NCI-H774 (cell line): ENCODE data around the gene LCTL.
A peak's percentile ranks its signal among the peaks of the same experiment; 100 is the strongest.
"Not testable (repeated sequence)": the region's sequence is repeated elsewhere in the genome, so short reads cannot be mapped to it uniquely, and the experiment has no call there.

ENCODE experiments used
- DNase-seq: peaks from one replicate; lab custom pipeline; 2025; lab: John Stamatoyannopoulos, UW

LCTL gene

DNA sequence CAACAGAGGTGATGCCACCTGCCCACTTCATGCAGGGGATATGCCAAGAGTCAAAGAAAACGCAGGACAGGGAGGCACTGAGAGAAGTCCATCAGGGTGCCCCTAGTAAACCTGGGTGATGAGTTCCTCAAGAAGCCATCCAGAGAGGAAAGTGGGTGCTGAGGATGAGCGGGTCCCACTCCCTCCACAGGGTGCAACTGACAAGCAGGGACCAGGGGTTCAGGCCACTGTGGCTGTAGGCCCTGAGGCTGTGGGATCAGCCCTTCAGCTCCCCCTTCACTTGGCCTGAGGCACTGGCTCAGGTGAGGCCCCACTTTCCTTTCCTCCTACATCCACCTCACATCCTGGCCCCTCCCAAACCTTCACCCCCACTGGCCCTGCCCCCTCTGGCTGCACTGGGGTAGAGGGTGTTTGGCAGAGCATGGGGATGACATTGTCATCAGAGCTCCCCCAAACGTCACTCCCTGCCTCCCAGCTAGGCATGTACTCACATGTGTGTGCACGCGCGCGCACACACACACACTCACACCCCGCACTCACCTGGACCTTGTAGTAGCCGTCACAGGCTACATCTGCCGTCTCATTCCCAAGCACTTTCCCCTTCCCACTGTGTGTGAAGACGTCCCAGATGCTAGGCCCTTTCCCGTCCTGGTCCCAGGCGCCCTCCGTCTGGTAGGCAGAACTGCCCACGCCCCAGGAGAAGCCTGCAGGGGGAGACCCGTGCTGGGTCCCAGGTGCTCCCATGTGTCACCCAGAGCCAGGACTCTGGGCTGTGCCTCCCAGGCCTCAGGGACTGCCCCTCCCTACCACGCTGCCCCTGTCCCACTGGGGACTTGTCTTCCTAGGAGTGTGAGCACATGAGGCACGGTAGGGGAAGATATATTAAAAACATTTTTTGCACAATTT lies 1.4 kb downstream of the LCTL start:
- no peak for DNase-seq

DNA sequence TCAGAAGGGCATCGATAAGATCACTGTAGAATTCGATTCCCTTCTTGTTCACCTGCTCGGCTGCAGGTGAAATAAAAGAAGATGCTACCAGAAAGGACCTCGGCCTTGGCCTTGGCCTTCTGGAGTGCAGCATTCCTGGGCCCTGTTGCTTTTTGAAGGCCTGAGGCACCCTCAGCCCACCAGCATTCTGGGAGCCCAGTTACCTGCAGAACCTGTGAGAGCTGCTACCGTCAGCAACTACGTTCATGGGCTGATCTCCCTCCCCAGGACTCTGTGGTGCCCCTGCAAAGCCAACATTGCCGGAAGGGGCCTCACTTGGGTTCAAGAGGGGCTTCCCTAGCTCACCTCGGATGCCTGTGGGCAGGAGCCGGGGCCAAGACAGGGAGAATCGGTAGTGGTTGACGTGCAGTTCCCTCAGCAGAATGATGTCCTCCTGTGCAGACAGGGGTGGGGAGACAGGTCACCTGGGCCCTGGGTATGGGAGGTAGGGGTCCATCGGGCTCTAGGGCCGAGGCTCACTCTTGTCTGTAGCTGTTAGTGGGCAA lies 2.2 kb downstream of the LCTL start:
- DNase-seq, result no peak

DNA sequence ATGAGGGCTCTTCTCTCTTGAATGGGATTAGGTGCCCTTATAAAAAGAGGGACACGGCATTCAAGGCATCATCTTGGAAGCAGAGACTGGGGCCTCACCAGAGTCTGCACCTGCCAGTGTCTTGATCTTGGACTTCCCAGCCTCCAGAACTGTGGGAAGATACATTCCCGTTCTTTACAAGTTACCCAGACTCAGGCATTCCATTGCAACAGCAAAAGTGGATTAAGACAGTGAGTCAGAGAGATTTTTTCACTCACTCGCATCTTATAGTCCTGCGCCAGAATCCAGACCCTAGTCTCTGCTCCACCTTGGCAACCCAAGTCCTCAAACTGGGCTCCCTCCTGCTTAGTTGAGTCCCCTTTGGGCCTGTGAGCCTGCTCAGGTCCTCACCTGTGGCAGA lies 2.7 kb downstream of the LCTL start:
- DNase-seq, result no peak

DNA sequence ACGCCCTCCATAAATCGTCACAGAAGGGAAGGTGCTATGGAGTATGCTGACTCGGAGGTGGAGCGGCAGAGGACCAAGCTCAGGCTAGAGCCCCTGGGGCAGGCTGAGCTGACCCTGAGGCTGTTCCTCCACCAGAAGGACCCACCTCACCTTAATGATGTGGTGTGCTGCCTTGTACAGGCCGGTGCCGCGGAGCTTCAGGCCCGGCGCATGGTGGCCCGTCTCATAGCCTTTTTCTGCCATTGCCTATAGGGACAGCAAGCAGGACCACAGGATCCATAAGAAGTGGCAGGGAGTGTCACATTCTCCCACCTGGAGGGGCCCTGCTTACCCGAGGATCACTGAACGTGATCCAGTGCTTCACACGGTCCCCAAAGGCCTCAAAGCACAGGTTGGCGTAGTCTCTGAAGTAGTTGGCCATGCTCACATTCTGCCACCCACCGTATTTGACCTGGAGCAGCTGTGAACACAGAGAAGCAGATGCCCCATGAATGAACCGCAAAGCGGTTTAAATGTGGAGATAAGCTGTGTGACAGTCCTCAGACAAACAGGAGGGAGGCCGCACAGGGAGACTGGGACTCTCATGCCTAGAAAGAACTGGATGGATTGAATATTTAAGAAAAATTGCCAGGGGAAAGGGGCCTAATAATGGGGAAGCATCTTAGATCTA lies 4.8 kb downstream of the LCTL start:
- DNase-seq, result no peak

DNA sequence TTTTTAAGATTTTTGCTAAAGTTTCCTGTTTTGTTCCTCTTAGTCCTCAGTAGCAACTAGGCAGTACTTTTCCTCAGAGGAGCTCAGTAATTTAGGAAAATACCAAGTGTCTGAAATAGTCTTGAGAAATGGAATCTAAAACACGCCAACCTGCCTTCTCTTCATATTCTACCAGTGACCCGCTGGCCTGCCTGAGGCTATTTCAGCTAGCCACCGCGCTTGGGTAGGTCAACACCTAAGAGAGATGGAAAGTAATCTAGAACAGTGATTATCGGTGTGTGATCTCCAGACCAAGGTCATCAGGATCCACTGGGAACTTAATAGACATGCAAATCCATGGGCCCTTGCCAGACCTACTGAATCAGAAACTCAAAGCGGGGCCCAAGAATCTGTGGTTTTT lies 7.5 kb downstream of the LCTL start:
- no peak for DNase-seq

DNA sequence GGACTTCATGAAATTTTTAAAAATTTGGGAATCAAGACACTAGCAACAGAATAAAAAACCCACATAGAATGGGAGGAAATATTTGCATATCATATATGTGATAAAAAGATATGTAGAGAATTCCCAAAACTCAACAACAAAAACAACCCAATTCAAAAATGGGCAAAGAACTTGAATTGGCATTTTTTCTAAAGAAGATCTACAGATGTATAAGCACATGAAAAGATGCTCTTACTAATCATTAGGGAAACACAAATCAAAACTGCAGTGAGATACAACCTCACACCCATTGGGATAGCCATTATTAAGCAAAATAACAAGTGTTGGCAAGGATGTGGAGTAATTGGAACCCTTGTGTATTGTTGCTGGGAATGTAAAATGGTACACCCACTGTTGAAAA lies 10.1 kb downstream of the LCTL start:
- no peak for DNase-seq

DNA sequence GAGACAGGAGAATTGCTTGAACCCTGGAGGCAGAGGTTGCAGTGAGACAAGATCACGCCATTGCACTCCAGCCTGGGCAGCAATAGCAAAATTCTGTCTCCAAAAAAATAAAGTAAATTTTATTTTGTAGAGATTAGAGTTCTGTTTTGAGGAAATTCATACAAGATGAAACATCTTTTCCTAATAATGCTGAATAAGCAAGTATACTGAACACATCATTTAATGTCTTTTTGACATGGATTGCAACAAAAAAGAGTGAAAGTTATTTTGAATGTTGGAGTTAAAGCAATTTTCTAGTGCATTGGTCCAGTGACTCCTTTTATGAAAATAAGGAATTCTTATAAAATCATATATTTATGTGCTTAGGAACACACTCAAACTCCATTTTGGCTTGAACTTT lies 20.5 kb downstream of the LCTL start:
- no peak for DNase-seq

DNA sequence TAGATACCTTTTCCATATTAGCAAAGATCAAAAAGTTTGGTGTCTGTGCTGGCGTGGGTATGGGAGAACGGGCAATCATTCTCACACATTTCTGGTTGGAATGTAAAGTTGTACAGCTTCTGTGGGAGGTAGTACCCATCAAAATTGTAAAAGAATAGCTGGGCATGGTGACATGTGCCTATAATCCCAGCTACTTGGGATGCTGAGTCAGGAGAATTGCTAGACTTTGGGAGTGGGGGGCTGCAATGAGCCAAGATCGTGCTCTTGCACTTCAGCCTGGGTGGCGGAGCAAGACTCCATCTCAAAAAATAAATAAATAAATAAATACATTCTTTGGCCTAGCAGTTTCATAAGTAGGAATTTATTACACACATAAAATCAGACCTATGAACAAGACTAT lies 22.9 kb downstream of the LCTL start:
- DNase-seq, result no peak

DNA sequence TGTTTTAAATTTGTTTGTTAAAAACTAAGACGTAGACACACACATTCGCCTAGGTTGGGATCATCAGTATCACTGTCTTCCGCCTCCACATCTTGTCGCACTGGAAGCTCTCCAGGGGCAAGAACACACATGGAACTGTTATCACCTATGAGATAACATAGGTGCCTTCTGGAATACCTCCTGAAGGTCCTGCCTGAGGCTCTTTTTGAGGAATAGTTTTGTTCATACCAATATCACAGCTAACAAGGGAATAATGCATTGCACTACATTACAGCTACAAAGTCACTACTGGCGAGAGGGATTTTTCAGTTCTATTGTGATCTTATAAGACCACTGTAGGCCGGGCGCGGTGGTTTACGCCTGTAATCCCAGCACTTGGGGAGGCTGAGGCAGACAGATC lies 30.7 kb downstream of the LCTL start:
- no peak for DNase-seq

DNA sequence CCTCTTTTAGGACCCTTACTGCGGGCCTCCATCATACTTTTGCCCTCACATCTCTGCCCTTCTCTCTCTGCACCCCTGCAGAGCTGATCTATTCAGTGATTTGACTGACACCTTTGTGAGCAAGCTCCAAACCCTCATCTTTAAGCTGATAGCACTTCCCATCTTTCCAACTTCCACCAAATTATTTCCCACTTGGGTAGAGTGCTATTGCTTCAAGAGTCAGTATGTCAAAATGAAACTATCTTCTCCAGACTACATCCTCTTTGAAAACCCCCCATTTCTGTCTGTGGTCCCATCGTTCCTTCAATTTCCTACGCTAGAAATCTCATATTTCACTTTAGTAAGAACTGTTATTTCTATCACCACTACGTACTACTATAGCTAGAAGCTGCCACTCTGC lies 41.0 kb downstream of the LCTL start:
- no peak for DNase-seq

DNA sequence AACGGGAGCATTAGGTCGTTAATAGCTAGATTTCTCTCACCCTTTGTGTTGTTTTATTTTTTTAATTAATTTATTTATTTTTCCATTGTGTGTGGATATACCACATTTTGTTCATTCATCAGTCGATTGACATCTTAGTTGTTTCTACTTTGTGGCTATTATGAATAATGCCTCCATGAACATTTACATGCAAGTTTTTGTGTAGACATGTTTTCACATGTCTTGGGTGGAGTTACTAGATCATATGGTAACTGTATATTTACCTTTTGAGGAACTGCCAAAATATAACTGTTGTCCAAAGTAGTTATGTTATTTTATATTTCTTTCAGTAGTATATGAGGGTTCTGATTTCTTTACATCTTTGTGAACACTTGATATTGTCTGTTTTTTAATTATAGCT lies 41.9 kb downstream of the LCTL start:
- no peak for DNase-seq

DNA sequence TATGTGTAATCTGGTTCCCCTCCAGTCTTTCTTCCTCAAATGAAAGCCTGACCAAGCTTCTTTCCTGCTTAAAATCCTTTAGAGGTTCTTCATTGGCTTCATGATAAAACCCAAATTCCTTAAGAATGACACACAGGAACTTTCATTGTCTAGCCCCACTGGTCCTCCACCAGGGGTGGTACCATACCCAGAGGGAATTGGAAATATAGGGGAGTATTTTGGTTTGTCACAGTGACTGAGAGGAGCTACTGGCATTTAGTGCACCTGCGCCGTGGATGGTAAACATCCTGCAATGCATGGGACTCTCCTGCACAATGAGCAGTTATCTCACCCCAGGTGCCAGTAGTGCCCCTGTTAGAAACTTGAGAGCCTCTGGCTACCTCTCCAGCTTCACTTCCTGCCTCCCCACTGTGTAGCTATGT lies 49.9 kb downstream of the LCTL start:
- DNase-seq, result no peak

DNA sequence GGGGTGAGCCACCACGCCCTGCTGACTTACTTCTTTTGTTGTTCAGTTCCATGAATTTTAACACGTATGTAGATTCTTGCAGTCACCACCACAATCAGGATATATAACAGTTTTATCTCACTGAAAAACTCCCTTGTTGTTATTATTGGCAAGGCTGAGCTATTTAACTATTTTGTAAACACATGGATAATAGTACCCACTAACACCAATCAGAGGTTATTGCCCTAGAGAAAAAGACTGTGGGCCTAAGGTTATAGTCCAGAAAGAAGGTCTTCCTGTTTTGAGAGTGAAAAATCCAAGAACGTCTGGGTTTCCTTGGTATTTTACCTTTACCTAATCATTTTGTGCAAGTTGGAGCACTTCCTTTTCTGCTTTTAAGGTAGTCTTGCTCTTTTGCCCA lies 51.2 kb downstream of the LCTL start:
- no peak for DNase-seq

DNA sequence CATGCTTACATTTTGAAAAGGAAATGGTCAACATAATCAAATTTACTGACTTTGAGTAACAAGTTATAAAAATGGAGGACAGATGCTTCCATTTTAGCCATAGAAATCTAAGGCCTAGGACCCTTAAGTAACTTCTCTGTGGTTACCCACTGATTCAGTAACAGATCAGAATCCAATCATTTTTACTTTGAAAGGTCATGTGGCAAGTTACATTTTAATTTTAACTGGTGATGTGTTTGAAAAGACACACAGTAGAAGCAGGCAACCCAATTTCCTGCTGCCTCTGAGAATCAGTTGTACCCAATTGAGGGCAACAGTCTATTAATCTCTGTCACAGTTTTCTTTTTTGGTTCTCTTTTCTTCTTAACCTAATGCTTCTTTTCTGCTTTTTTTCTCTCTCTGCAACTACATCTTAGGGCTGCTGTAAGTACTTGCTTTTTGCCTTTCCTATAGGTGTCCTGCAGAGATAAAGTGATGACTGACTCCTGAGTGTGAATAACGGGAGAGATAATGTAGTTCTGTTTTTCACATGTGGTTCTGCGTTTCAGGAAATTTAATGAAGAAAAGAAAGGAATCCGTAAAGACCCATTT lies 57.4 kb downstream of the LCTL start:
- DNase-seq, result no peak

DNA sequence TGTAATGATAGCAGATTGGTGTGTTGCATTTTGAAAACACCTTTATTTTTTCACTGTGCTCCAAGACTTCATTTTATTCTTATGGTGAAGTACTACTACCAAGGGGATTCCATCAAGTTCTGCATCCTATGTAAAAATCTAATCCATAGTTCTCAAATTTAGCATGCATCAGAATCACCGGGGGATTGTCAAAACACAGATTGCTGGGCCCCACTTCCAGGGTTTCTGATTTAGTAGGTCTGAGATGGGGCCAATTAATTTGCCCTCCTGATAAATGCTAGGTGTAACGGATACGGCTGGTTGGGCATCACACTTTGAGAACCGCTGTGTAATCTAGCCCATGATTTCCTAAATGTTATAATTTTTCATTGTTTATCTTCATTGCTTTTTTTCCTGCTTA lies 60.0 kb downstream of the LCTL start:
- no peak for DNase-seq

DNA sequence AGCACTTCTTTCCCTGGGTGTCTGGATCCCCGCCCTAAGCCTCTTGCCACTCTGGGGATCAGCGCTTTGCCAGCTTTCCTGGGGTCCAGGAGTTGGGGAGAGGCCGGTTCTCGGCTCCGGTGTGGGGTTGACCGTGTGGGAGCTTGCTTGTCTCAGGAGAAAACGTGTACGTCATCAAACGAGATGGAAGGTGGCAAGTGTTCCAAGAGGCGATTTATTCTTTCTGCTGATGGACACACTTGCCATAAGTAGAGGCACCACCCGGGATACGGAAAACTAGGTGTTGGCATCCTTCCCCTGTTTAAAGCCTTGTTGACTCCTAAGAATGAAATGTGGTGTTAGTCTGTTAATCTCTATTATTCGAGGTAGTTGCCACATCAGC lies 60.4 kb downstream of the LCTL start:
- DNase-seq, result peak; percentile 50

DNA sequence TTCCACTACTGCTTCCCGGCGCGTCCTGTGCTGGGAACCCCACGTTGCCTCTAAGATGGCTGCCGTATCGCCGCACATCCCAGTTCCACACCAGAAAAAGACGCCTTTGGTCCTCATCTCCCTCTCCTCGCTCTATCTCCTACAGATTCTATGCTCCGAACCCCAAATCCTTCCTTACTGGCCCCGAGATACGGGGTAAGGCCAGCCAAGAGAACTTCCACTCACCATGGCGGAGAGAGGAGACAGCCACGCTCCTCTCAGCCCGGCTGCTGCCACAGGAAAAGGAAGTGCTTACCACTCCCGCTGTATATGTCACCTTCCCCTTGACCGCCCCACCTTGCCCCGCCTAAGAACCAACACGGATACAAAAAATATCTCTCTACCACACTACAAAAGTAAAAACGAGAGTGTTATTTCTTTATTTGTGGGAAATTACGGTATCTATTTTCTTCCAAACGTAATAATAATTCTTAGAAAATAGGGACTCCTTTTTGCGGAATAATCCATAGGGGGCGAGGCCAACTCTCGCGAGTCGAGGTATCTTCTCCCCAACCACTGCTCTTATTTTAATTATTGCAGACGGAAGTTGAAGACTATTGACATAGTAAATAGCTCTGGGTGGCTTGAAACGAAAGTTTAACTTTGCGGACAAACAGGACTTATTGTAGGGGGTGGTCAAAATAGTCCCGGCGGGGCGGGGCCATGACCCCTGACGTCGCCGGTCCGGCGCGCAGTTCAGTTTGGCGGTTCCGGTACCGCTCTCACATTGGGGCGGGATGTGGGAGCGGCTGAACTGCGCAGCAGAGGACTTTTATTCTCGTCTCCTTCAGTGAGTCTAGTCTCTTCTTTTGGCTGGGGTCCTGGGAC lies 61.0 kb downstream of the LCTL start, which contains the start of the genes RPL4 and ZWILCH:
TSS of gene RPL4 (minus strand) at position 293 of the 867 bp plus-strand sequence. CDS start at position 228, 65 bp downstream.
TSS of gene ZWILCH (plus strand) at position 764 of the 867 bp plus-strand sequence. CDS start at position 777, 13 bp downstream.
- peak; percentile 71 for DNase-seq

DNA sequence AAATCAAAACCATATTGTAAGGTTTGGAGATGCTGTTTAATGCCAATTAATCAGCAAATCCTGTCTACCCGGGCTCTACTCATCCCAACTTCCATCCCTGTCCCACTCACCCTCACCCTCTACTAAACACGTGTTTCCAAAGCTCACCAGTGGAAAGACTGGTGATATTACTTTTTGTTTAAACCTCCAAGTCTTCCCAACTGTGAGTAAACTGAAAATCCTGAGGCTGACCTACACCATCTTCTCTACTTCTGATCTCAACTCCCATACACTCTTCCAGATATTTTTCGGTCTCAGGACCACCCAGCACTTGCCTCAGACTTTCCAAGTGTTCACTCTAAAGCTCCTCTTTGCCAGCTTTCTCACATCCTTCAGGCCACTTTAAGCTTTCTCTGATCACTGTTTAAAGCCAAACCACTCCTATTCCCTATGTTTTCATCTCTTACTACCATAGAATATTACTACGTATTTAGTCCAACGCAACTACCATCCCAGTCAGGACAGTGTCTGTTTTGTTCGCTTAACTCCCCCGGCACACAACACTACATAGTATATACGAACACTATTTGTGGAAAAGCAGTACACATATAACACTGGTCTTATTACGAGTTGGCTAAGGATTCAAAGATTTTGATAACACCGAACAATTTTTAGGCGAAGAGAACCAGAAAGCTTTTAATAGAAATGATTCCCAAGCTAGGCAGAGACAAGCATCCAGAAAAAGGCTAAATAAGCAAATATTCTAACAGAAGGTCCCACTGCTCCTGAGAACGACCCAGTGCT lies 61.8 kb downstream of the LCTL start:
- no peak for DNase-seq

DNA sequence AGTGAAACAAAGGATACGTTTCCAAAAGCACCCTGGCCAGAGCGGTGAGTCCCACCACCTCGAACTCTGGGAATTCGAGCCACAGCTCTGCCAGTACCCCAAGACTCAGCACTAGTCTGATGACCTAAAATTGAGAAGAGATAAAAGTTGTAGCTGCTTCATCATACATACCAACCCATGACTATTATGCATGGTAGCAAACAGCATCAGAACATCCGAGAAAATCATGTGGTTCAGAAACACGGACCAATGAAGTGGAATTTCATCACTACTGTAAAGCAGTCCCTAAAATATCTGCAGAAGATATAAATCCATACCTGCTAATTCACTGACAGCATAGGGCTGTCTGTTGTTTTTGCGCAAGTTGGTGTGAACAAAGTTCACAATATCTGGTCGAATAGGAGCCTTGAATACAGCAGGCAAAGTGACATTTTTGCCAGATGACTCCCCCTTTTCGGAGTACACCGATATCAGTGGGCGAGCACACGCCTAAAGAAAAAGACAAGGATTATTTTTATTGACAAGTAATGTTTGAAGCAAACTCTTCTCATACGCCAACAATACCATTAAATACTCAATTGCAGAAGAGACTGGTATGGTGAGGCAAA lies 62.7 kb downstream of the LCTL start:
- not testable (repeated sequence) for DNase-seq

DNA sequence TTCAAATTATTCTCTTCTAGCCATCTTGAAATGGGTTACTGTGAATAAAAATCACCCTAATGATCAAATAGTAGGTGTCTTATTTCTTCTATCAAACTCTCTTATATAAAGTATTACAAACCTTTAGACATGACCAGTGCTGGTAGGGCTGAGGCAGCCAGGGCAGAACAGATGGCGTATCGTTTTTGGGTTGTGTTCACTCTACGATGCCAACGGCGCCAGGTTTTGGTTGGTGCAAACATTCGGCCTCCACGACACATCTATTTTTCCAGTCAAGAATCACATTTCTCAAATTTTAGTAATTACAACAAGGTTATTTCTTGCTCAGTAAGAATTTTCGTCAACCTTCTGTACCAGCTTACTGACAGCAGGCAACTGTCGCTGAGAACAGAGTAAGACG lies 63.3 kb downstream of the LCTL start:
- no peak for DNase-seq
